ENCODE data around the gene FBXW11.

FBXW11 gene

GRCh38 chr5:171975877-171976667 lies 30.4 kb downstream of the FBXW11 start:
- no peak overlapping the region for H3K4me3 ChIP-seq (ENCODE audit: low read depth, low read length)
- TF ChIP-seq CTCF (IDR thresholded peaks at IDR 0.05; ENCODE audit: low read depth, low read length) = no peak

GRCh38 chr5:171975262-171975876 lies 31.1 kb downstream of the FBXW11 start:
- H3K4me3 ChIP-seq (ENCODE audit: low read depth, low read length) = no peak overlapping the region
- no peak for TF ChIP-seq CTCF (IDR thresholded peaks at IDR 0.05; ENCODE audit: low read depth, low read length)

- H3K4me3 ChIP-seq (ENCODE audit: low read depth, low read length) = no peak overlapping the region
- no peak for TF ChIP-seq CTCF (IDR thresholded peaks at IDR 0.05; ENCODE audit: low read depth, low read length)
Measured at GRCh38 chr5:171970826-171971225, 35.6 kb downstream of the FBXW11 start.

GRCh38 chr5:171969288-171969880 lies 37.1 kb downstream of the FBXW11 start:
- H3K4me3 ChIP-seq (ENCODE audit: low read depth, low read length) = no peak overlapping the region
- no peak for TF ChIP-seq CTCF (IDR thresholded peaks at IDR 0.05; ENCODE audit: low read depth, low read length)

GRCh38 chr5:171968531-171968930 lies 37.9 kb downstream of the FBXW11 start:
- no peak overlapping the region for H3K4me3 ChIP-seq (ENCODE audit: low read depth, low read length)
- TF ChIP-seq CTCF (IDR thresholded peaks at IDR 0.05; ENCODE audit: low read depth, low read length) = no peak

GRCh38 chr5:171966964-171967363 lies 39.5 kb downstream of the FBXW11 start:
- no peak for TF ChIP-seq CTCF (IDR thresholded peaks at IDR 0.05; ENCODE audit: low read depth, low read length)
- no peak overlapping the region for H3K4me3 ChIP-seq (ENCODE audit: low read depth, low read length)

- H3K4me3 ChIP-seq (ENCODE audit: low read depth, low read length) = no peak overlapping the region
- no peak for TF ChIP-seq CTCF (IDR thresholded peaks at IDR 0.05; ENCODE audit: low read depth, low read length)
Measured at GRCh38 chr5:171966270-171966669, 40.2 kb downstream of the FBXW11 start.
